Liver (tissue), 9 donors: ENCODE results near the gene UBXN11. TPM values are rescaled to one million over a fixed set of nuclear protein-coding genes. Genes with fewer than 3 reads are reported as not detected.

Source experiments
- DNase-seq: peaks from one replicate; pipeline ENCODE4 v3.0.0-alpha.2; 2017; ENCODE audit warnings: low spot score
- H3K27ac ChIP-seq, 2 donors: one replicate each; pipeline ENCODE4 v1.7.0; 2013; ENCODE audit warnings: inconsistent platforms in 2 of 2, low read length in 2 of 2, control low read depth in 1 of 2, low read depth in 1 of 2, mild to moderate bottlenecking in 1 of 2
- H3K27me3 ChIP-seq, 4 donors: one replicate each; pipeline versions ENCODE4 v1.6.1 to v1.7.0; 2013; ENCODE audit warnings: low read length in 3 of 4, inconsistent platforms in 1 of 4, mild to moderate bottlenecking in 1 of 4, moderate library complexity in 1 of 4; ENCODE audit not compliant: control insufficient read depth in 4 of 4, insufficient read depth in 4 of 4
- H3K36me3 ChIP-seq, 4 donors: one replicate each; pipeline versions ENCODE4 v1.6.1 to v1.7.0; 2013; ENCODE audit warnings: low read length in 3 of 4, mild to moderate bottlenecking in 3 of 4, low read depth in 1 of 4, moderate library complexity in 1 of 4; ENCODE audit not compliant: control insufficient read depth in 4 of 4, insufficient read depth in 3 of 4
- H3K4me1 ChIP-seq, 4 donors: one replicate each; pipeline versions ENCODE4 v1.6.1 to v1.7.0; 2013; ENCODE audit warnings: low read length in 3 of 4, mild to moderate bottlenecking in 3 of 4, moderate library complexity in 1 of 4; ENCODE audit not compliant: control insufficient read depth in 4 of 4, insufficient read depth in 4 of 4
- H3K4me3 ChIP-seq, 3 donors: one replicate each; pipeline versions ENCODE4 v1.6.1 to v1.7.0; 2013; ENCODE audit warnings: low read length in 3 of 3, control low read depth in 1 of 3, low read depth in 1 of 3, mild to moderate bottlenecking in 1 of 3
- H3K9ac ChIP-seq, 2 donors: one replicate each; pipeline ENCODE4 v1.7.0; 2013; ENCODE audit warnings: low read length in 2 of 2, mild to moderate bottlenecking in 2 of 2, moderate library complexity in 2 of 2, control low read depth in 1 of 2, low read depth in 1 of 2
- H3K9me3 ChIP-seq, 4 donors: one replicate each; pipeline versions ENCODE4 v1.6.1 to v1.7.0; 2013; ENCODE audit warnings: low read length in 3 of 4; ENCODE audit not compliant: control insufficient read depth in 4 of 4
- ATF3 ChIP-seq: IDR thresholded peaks from 2 replicates; pipeline ENCODE4 v1.6.1; 2016; ENCODE audit warnings: antibody characterized with exemption
- CTCF ChIP-seq: fragments of 150-350 bp; IDR thresholded peaks from 2 replicates; pipeline ENCODE4 v1.5.1; 2017; ENCODE audit warnings: improper control_type of control experiment, low read depth, low read length; ENCODE audit not compliant: missing input control
- EGR1 ChIP-seq, 2 donors: IDR thresholded peaks; 2 replicates each; pipeline ENCODE4 v1.6.1; 2016 to 2018; ENCODE audit warnings: antibody characterized with exemption in 2 of 2, low read depth in 2 of 2
- FOXA1 ChIP-seq: IDR thresholded peaks from 2 replicates; pipeline ENCODE4 v1.6.1; 2016; ENCODE audit warnings: antibody characterized with exemption
- FOXA2 ChIP-seq: IDR thresholded peaks from 2 replicates; pipeline ENCODE4 v1.6.1; 2016; ENCODE audit warnings: antibody characterized with exemption
- GABPA ChIP-seq, 2 donors: IDR thresholded peaks in 1 of 2; conservative IDR thresholded peaks in 1 of 2; 2 replicates each; pipeline ENCODE4 v1.6.1; 2016; ENCODE audit warnings: antibody characterized with exemption in 2 of 2, mild to moderate bottlenecking in 1 of 2, moderate library complexity in 1 of 2
- HNF4A ChIP-seq, 2 donors: conservative IDR thresholded peaks; 2 replicates each; pipeline ENCODE4 v1.6.1; 2016; ENCODE audit warnings: antibody characterized with exemption in 2 of 2, mild to moderate bottlenecking in 2 of 2
- HNF4G ChIP-seq: IDR thresholded peaks from 2 replicates; pipeline ENCODE4 v1.6.1; 2016; ENCODE audit warnings: antibody characterized with exemption
- JUND ChIP-seq, 2 donors: IDR thresholded peaks; 2 replicates each; pipeline ENCODE4 v1.6.1; 2016; ENCODE audit warnings: antibody characterized with exemption in 2 of 2
- NR2F2 ChIP-seq: IDR thresholded peaks from 2 replicates; pipeline ENCODE4 v1.6.1; 2016; ENCODE audit warnings: antibody characterized with exemption
- RAD21 ChIP-seq, 2 donors: IDR thresholded peaks; 2 replicates each; pipeline ENCODE4 v1.6.1; 2016; ENCODE audit warnings: antibody characterized with exemption in 2 of 2, mild to moderate bottlenecking in 2 of 2
- REST ChIP-seq: IDR thresholded peaks from 2 replicates; pipeline ENCODE4 v1.6.1; 2016; ENCODE audit warnings: antibody characterized with exemption, mild to moderate bottlenecking
- RXRA ChIP-seq, 2 donors: IDR thresholded peaks; 2 replicates each; pipeline ENCODE4 v1.6.1; 2017 to 2018; ENCODE audit warnings: antibody characterized with exemption in 2 of 2, mild to moderate bottlenecking in 1 of 2
- SP1 ChIP-seq: IDR thresholded peaks from 2 replicates; pipeline ENCODE4 v1.6.1; 2018; ENCODE audit warnings: antibody characterized with exemption, mild to moderate bottlenecking
- TAF1 ChIP-seq: conservative IDR thresholded peaks from 2 replicates; pipeline ENCODE4 v1.6.1; 2016; ENCODE audit warnings: antibody characterized with exemption, mild to moderate bottlenecking
- YY1 ChIP-seq: IDR thresholded peaks from 2 replicates; pipeline ENCODE4 v1.6.1; 2016; ENCODE audit warnings: antibody characterized with exemption, mild to moderate bottlenecking
- ZBTB33 ChIP-seq: IDR thresholded peaks from 2 replicates; pipeline ENCODE4 v1.6.1; 2016; ENCODE audit warnings: antibody characterized with exemption
- WGBS: extraction: QIAGEN DNeasy Blood & Tissue Kit; methylation state at CpG from one replicate; pipeline ENCODE4 v1.1.7; 2013; 5-methylcytosine and 5-hydroxymethylcytosine counted together
- polyA plus RNA-seq, 2 donors: library from polyadenylated mRNA; stranded (reverse) in 1 of 2; unstranded in 1 of 2; fragments of 200-250 nt in 1 of 2; fragments of >200 nt in 1 of 2; fragmentation: Nextera tagmentation in 1 of 2; extraction: Ambion mirVana in 1 of 2; gene quantifications; one replicate each; pipeline versions ENCODE4 v1.2.1 to v1.2.3, GENCODE V29; 2013 to 2015
- total RNA-seq, 2 donors: library from RNA; depleted of rRNA; stranded (reverse); fragments of >200 nt; gene quantifications; one replicate each; pipeline ENCODE4 v1.2.3, GENCODE V29; 2014
- TF ChIP-seq, protein P1 (sequence below): IDR thresholded peaks from 2 replicates; pipeline ENCODE4 v1.6.1; 2016; ENCODE audit warnings: antibody characterized with exemption
- donor health status: healthy.
- donor health status: healthy.
- donor health status: healthy.
- donor health status: healthy.
- donor health status: healthy.

Gene UBXN11
- total and polyA plus RNA-seq, 4 donors: 3.0 to 9.5 (median 7.3) TPM

DNA sequence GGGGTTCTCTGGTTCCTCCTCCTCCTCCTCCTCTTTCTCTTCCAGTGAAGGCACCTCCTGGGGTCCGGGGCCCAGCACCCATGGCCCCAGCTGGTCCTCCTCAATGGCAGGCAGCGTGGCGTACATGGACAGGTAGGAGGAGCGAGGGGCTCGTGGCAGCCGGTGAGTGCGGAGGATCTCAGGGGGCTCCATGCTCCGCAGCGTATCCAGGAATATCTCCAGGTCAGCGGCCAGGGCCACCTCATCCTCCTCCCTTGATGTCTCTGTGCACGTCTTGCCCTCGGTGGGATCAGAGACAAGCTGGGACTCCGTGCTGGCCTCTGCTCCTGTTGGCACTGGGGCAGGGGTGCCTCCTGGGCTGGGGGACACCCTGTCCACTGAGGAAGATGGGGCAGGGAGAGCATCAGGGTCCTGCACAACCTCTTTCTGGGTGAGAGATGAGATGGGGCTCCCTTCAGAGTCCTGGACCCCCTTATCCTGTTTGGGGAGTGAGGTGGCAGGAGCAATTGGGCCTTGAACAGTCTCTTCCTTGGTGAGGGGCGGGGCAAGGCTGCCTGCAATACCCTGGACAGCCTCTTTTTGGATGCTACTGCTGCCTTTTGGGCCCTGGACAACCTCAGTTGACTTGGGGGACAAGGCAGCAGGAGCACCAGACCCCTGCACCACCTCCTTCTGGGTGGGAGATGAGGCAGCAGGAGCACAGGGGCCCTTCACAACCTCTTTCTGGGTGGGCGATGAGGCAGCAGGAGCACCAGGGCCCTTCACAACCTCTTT, 37.9 kb upstream of the UBXN11 start:
- H3K9me3 ChIP-seq: no peaks in the 10 kb centered on the region
- TF ChIP-seq NR2F2 (no peak), GABPA (IDR thresholded peaks at IDR 0.05 in 1 of 2, conservative IDR thresholded peaks at IDR 0.05 in 1 of 2) (no peak), RAD21 (IDR thresholded peaks at IDR 0.05) (no peak), CTCF (no peak), FOXA1 (no peak), HNF4G (no peak), FOXA2 (no peak), TAF1 (no peak)
- H3K4me3 ChIP-seq: no peak overlapping the region
- no peak for DNase-seq
- H3K27ac ChIP-seq: no peak overlapping the region
- no peaks in the 10 kb centered on the region for H3K4me1 ChIP-seq
- H3K27me3 ChIP-seq: no peaks in the 10 kb centered on the region
- H3K36me3 ChIP-seq: no peaks in the 10 kb centered on the region
- WGBS: 94% methylated on average over 15 of the region's 15 CpGs
- H3K9ac ChIP-seq: no peak overlapping the region

- H3K9me3 ChIP-seq: no peaks in the 10 kb centered on the region
- no peak overlapping the region for H3K4me3 ChIP-seq
- no peak for TF ChIP-seq SP1
- no peak for TF ChIP-seq ATF3
- no peak for TF ChIP-seq JUND (IDR thresholded peaks at IDR 0.05)
- no peak for TF ChIP-seq GABPA (IDR thresholded peaks at IDR 0.05 in 1 of 2, conservative IDR thresholded peaks at IDR 0.05 in 1 of 2)
- no peak for TF ChIP-seq HNF4A (conservative IDR thresholded peaks at IDR 0.05)
- no peak for TF ChIP-seq FOXA2
- TF ChIP-seq REST: no peak
- no peak for TF ChIP-seq FOXA1
- no peak for TF ChIP-seq YY1
- TF ChIP-seq, protein P1, sequence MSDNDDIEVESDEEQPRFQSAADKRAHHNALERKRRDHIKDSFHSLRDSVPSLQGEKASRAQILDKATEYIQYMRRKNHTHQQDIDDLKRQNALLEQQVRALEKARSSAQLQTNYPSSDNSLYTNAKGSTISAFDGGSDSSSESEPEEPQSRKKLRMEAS: no peak
- no peak for TF ChIP-seq RAD21 (IDR thresholded peaks at IDR 0.05)
- no peak for TF ChIP-seq EGR1 (IDR thresholded peaks at IDR 0.05; ENCODE audit: low read depth in 2 of 2)
- TF ChIP-seq CTCF: no peak
- TF ChIP-seq HNF4G: no peak
- no peak for TF ChIP-seq ZBTB33
- no peak for TF ChIP-seq RXRA (IDR thresholded peaks at IDR 0.05)
- TF ChIP-seq NR2F2: no peak
- TF ChIP-seq TAF1: no peak
- H3K36me3 ChIP-seq: no peaks in the 10 kb centered on the region
- no peak overlapping the region for H3K27ac ChIP-seq
- peaks cover 2 to 8% (median 5%) of the 10 kb centered on the region in 4 donors for H3K4me1 ChIP-seq
- H3K9ac ChIP-seq: no peak overlapping the region
- DNase-seq: no peak
- WGBS: 80% methylated on average over 4 of the region's 4 CpGs
- no peaks in the 10 kb centered on the region for H3K27me3 ChIP-seq
Observed at GRCh38 chr1:26340047-26340481, 33.6 kb upstream of the UBXN11 start.
